ENCODE data around the gene MTIF3.

Gene MTIF3

DNA sequence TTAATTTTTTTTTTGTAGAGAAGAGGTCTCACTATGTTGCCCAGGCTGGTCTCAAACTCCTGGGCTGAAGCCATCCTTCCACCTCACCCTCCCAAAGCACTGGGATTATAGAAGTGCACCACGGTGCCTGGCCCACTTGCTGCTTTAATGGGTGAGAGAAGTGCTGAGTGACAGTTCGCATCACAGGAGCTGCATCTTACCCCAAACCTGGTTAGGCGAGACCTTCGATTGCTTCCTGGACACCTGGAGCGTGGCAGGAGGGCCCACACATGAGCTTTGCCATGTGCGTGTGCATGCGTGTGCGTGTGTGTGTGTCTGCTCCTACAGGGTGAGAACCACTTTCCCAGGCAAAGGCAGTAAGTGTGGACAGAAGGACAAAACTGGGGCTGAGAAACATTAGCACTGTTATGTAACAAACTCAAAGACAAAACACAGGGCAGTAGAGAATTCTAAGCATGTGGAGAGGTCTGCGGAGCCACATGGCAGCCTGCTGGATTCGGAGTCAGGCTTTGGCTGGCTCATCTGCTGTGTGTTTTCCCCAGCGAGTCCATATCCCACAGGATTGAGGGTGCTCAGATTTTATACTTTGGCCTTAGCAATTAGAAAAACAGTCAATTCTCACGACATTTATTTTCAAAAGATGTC lies 11.7 kb upstream of the MTIF3 start:
- no peaks in the 10 kb centered on the region for H3K79me2 ChIP-seq (ENCODE audit: insufficient read depth, low read length)
- H3K9me2 ChIP-seq (replicated peaks; ENCODE audit: insufficient read depth, low read length), result no peaks in the 10 kb centered on the region
- no peak overlapping the region for H3K4me3 ChIP-seq (ENCODE audit: insufficient read depth, low read length, poor library complexity, severe bottlenecking)
- H4K20me1 ChIP-seq (ENCODE audit: low read depth, low read length), result no peaks in the 10 kb centered on the region
- H3K36me3 ChIP-seq (ENCODE audit: low read length), result no peaks in the 10 kb centered on the region
- no peak overlapping the region for H3K4me2 ChIP-seq (ENCODE audit: low read depth, low read length, poor library complexity, severe bottlenecking)
- H2AFZ ChIP-seq (ENCODE audit: low read depth, low read length, severe bottlenecking), result no peak overlapping the region
- H3K27me3 ChIP-seq (ENCODE audit: low read length), result no peaks in the 10 kb centered on the region
- no peak for TF ChIP-seq EZH2phosphoT487 (conservative IDR thresholded peaks at IDR 0.05; ENCODE audit: low read length)
- TF ChIP-seq, protein P1, sequence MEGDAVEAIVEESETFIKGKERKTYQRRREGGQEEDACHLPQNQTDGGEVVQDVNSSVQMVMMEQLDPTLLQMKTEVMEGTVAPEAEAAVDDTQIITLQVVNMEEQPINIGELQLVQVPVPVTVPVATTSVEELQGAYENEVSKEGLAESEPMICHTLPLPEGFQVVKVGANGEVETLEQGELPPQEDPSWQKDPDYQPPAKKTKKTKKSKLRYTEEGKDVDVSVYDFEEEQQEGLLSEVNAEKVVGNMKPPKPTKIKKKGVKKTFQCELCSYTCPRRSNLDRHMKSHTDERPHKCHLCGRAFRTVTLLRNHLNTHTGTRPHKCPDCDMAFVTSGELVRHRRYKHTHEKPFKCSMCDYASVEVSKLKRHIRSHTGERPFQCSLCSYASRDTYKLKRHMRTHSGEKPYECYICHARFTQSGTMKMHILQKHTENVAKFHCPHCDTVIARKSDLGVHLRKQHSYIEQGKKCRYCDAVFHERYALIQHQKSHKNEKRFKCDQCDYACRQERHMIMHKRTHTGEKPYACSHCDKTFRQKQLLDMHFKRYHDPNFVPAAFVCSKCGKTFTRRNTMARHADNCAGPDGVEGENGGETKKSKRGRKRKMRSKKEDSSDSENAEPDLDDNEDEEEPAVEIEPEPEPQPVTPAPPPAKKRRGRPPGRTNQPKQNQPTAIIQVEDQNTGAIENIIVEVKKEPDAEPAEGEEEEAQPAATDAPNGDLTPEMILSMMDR (IDR thresholded peaks at IDR 0.05; ENCODE audit: insufficient read depth, low read length, poor library complexity, severe bottlenecking), result no peak
- no peaks in the 10 kb centered on the region for H3K9me3 ChIP-seq (ENCODE audit: insufficient read depth, low read length)
- no peak overlapping the region for H3K27ac ChIP-seq (ENCODE audit: low read depth, low read length)
- no peaks in the 10 kb centered on the region for H3F3A ChIP-seq (ENCODE audit: insufficient read depth)
- no peak overlapping the region for H3K9ac ChIP-seq (ENCODE audit: low read length)

DNA sequence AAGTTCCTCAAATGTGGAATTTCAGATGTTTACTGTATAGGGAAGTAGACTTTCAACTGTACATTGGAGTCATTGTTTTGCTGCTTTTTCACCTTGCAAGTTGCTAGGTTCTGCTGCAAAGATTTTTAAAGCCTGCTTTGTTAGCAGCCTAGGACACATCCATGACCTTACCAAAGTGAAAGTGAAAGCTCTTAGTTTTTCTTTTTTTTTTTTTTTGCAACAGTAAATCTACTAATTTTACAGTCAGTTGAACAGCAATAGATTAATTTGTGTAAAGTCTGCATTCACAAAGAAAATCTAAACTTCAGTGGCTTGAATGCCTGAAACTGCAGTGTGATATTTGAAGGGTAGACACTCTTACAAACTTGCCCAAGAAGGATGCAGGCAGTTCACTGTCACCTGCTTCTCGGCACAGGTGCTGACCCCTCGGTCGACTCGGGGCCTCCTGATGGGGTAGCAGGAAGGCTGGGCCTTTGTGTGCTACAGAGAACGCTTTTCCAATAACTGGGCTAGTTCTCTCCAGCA lies 5.0 kb upstream of the MTIF3 start:
- H3K36me3 ChIP-seq (ENCODE audit: low read length), result no peaks in the 10 kb centered on the region
- no peak overlapping the region for H3K9ac ChIP-seq (ENCODE audit: low read length)
- H3K79me2 ChIP-seq (ENCODE audit: insufficient read depth, low read length), result no peaks in the 10 kb centered on the region
- peak overlapping the region; percentile 20 for H2AFZ ChIP-seq (ENCODE audit: low read depth, low read length, severe bottlenecking)
- H4K20me1 ChIP-seq (ENCODE audit: low read depth, low read length), result no peaks in the 10 kb centered on the region
- no peaks in the 10 kb centered on the region for H3K27me3 ChIP-seq (ENCODE audit: low read length)
- peak overlapping the region; percentile 25 for H3K4me2 ChIP-seq (ENCODE audit: low read depth, low read length, poor library complexity, severe bottlenecking)
- no peaks in the 10 kb centered on the region for H3K9me2 ChIP-seq (replicated peaks; ENCODE audit: insufficient read depth, low read length)
- no peaks in the 10 kb centered on the region for H3K9me3 ChIP-seq (ENCODE audit: insufficient read depth, low read length)
- no peak overlapping the region for H3K27ac ChIP-seq (ENCODE audit: low read depth, low read length)
- TF ChIP-seq EZH2phosphoT487 (conservative IDR thresholded peaks at IDR 0.05; ENCODE audit: low read length), result no peak
- TF ChIP-seq, protein P1 (IDR thresholded peaks at IDR 0.05; ENCODE audit: insufficient read depth, low read length, poor library complexity, severe bottlenecking), result no peak
- H3F3A ChIP-seq (ENCODE audit: insufficient read depth), result peaks cover 13% of the 10 kb centered on the region
- H3K4me3 ChIP-seq (ENCODE audit: insufficient read depth, low read length, poor library complexity, severe bottlenecking), result no peak overlapping the region

DNA sequence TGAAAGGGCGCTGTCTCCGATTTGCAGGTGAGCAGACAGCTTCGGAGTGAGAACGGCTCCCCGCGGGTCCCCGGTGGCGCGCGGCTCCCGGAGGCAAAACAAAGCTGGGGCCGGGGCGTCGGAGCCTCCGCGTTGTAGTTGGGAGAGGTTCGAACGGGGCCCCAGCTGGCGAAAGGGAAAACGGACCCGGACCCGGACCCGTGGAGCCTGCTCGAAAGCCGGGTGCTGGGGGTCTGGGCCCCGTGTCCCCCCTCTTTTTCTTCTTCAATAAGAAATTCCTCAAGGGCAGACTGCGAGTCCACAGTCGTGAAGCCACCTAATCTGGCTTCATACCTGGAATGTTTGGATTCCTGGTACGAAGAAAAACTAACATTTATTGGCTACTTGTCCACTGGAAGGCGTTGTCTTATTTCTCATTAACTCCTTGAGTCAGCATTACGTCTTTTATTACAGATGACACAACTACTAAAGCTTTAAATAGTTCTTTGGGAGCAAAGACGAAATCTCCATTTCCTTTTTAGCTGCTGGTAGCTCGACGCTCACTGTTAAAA lies 632 bp upstream of the MTIF3 start:
- H3K9me2 ChIP-seq (replicated peaks; ENCODE audit: insufficient read depth, low read length), result no peaks in the 10 kb centered on the region
- no peaks in the 10 kb centered on the region for H3K9me3 ChIP-seq (ENCODE audit: insufficient read depth, low read length)
- H3K36me3 ChIP-seq (ENCODE audit: low read length), result no peaks in the 10 kb centered on the region
- H3K4me3 ChIP-seq (ENCODE audit: insufficient read depth, low read length, poor library complexity, severe bottlenecking), result peak overlapping the region; percentile 96
- peak overlapping the region; percentile 96 for H3K27ac ChIP-seq (ENCODE audit: low read depth, low read length)
- no peaks in the 10 kb centered on the region for H3K27me3 ChIP-seq (ENCODE audit: low read length)
- peak overlapping the region; percentile 84 for H2AFZ ChIP-seq (ENCODE audit: low read depth, low read length, severe bottlenecking)
- H3K79me2 ChIP-seq (ENCODE audit: insufficient read depth, low read length), result peaks cover 30% of the 10 kb centered on the region
- H4K20me1 ChIP-seq (ENCODE audit: low read depth, low read length), result no peaks in the 10 kb centered on the region
- H3K9ac ChIP-seq (ENCODE audit: low read length), result peak overlapping the region; percentile 85
- no peak for TF ChIP-seq EZH2phosphoT487 (conservative IDR thresholded peaks at IDR 0.05; ENCODE audit: low read length)
- TF ChIP-seq, protein P1 (IDR thresholded peaks at IDR 0.05; ENCODE audit: insufficient read depth, low read length, poor library complexity, severe bottlenecking), result no peak
- peak overlapping the region; percentile 93 for H3K4me2 ChIP-seq (ENCODE audit: low read depth, low read length, poor library complexity, severe bottlenecking)
- peaks cover 27% of the 10 kb centered on the region for H3F3A ChIP-seq (ENCODE audit: insufficient read depth)
